Activated T-helper 1 cell treated with Interleukin-2 at 50 U/mL for 16 hours (primary cell): ENCODE results near the gene CPNE1.
"Not testable (repeated sequence)": the region's sequence is repeated elsewhere in the genome, so short reads cannot be mapped to it uniquely, and the experiment has no call there.

Experiments
- DNase-seq: peaks from one replicate; pipeline ENCODE4 v3.0.0-alpha.2; 2020; ENCODE audit warnings: low read depth

Gene CPNE1

DNA sequence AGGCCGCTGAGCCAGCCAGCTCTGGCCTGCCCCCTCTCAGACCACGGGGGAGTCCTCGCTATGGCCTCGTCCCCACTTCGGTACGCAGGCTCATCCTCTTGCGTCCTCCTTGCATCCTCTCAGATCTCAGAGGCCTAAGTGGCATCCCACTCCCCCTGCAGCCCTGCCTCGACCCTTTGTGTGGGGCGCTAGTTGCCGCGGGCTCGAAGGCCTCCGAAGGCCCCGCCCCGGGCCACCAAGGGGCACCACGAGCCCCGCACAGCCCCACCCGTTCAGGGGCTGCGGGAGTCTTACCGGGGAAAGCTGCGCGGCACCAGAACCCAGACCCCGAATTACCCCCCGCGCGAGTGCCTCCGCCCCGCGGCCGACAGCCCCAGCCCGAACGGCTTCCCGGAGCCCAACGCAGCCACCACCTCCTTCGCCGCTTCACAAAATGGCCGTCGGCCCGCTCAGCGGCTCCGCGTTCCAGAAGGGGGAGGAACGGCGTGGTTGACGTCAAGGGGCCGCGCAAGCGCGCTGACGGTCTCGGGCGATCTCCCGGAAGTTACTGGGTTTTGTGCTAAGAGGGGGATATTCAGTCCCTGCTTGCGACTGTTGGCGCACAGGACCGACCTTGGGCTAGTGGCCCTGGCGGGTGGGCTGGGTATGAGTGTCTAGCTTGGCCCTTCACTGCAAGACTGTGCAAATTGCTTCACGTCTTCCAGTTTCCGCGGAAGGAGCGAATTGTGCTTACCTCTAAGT is at the start of gene CPNE1, which contains the start of gene RBM12:
TSS of gene CPNE1 (minus strand) at position 435 of the 741 bp plus-strand sequence. CDS start 31,977 bp downstream, outside the sequence.
TSS of gene RBM12 (minus strand) at position 435 of the 741 bp plus-strand sequence. CDS start 9,578 bp downstream, outside the sequence.
- peak; percentile 90 for DNase-seq

DNA sequence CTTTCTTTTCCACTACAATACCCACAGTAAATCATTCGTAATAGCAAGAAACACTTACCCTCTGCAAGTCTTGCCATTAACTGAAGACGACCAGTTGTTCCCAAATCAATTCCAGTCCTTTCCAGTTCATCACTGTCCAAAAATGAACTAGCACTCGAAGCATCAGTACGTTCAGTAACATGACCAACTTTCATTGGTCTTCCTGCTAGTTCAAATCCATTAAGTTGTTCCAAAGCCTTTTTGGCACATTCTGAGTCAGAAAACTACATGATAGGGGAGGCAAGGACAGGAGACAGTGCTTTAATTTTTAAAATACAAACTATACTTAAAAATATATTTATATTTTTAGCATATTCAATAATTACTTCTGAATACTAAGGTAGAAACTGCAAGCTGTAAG is 49.4 kb upstream of the CPNE1 start:
- DNase-seq, result no peak

DNA sequence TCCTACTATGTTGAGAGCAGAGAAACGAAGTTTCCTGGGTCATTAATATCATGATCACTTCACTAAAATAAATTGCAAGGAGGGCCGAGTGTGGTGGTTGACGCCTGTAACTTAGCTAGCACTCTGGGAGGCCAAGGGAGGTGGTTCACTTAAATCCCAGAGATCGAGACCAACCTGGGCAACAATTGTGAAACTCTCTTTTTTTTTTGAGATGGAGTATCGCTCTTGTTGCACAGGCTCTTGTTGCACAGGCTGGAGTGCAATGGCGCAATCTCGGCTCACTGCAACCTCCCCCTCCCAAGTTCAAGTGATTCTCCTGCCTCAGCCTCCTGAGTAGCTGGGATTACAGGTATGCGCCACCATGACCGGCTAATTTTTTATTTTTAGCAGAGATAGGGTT is 48.4 kb upstream of the CPNE1 start:
- not testable (repeated sequence) for DNase-seq

DNA sequence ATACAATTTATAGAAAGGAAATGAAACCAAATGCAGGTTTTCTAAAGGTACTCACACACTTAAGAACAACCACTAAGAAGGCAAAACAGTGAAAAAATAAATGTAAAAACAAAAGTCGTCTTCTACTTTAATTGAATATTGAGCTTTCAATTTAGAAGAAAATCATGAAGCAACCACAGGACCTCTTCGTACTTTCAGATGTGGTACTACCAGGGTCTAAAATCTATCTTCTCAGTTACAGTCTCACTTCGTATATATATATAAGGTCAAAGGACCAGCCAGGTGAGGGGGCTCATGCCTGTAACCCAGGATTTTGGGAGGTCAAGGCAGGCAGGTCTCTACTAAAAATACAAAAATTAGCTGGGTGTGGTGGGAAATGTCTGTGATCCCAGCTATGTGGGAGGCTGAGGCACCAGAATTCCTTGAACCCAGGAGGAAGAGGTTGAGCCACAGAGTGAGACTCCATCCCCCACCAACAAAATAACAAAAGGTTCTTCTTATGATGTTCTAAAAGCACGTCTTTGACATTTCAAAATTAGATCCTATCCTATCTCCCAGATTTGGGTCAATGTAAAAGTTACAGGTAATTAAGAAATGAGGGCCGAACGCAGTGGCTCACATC is 47.0 kb upstream of the CPNE1 start:
- no peak for DNase-seq

DNA sequence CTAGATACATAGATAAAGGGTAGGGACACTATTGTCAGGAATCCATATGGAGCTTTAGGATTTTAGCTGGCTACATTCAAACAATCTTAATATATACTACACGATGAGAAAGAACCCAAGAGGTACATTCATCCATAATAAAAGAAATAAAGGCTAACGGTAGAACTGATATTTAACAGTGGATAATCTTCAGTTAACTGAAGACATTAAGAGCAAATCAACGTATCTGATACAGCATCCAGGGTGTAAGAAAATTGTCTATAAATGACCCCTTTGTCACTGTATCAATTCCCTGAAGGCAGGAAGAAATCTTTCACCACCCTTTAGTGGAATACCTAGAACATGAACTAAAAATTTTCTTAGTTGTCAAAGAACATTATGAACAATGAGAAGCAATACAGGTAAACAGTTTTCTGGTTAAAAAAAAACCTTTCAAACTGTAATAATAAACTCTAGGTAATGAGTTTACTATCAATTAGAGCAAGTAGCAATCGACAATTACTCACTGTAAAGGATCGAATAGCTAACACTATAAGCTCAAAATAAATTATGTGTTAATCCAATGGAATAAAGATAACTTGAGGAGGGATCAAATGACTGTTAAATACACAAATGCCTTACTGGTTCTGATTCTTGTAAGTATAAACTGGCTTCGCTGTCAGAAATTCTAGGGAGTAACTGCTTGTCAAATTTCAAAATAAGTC is 46.3 kb upstream of the CPNE1 start:
- DNase-seq, result no peak

DNA sequence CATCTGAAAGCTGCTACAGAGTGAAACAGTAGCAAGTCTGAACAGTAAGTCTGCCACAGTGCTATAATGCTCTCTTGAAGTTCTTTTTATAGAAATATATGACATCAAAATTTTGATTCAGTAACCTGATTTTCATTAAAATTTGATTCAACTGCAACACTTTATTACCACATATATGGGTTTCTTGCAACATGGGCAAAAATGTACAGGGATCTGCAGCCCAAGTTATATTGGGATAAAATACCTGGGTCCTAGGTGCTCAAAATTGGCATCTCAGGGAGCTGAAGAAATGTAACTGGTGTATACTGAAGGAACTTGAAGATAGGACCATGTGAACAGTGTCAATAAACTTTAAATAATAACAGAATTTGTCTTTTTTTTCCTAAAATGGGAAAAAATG is 45.3 kb upstream of the CPNE1 start:
- no peak for DNase-seq

DNA sequence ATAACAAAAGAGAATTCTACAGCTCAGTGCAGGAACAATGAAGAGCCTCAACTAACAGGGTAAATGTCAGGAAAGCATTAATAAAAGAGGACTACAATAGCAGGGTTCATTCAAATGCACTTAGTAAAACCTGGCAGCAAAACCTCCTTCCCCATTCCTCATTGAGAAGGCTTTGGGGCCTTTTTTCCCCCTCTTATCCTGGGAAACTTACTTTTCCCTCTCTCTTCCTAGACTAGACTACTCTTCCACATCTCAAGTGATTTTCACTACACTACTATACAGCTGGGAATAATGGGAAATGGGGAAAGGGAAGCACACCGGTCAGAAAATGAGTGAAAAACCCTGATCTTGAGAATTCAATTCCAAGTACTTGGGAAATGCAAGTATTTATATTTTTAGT is 44.6 kb upstream of the CPNE1 start:
- DNase-seq, result no peak

DNA sequence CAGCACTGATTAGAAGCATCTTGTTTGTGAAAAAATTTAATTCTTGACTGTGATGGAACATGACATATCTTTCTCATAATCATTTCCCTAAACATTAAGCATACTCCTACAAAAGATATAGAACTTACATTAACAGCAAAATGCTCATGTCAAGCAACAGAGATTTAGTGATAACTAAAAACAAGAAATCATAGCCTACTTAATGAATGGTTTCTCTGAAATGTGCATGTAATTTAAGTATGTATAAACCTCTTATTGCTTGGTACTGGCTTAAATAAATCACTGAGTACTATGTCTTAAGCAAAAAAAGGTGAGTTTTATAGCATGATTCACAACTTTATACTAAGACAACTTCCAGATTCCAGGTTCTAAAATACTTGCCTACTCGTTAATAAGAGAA is 43.8 kb upstream of the CPNE1 start:
- DNase-seq, result no peak

DNA sequence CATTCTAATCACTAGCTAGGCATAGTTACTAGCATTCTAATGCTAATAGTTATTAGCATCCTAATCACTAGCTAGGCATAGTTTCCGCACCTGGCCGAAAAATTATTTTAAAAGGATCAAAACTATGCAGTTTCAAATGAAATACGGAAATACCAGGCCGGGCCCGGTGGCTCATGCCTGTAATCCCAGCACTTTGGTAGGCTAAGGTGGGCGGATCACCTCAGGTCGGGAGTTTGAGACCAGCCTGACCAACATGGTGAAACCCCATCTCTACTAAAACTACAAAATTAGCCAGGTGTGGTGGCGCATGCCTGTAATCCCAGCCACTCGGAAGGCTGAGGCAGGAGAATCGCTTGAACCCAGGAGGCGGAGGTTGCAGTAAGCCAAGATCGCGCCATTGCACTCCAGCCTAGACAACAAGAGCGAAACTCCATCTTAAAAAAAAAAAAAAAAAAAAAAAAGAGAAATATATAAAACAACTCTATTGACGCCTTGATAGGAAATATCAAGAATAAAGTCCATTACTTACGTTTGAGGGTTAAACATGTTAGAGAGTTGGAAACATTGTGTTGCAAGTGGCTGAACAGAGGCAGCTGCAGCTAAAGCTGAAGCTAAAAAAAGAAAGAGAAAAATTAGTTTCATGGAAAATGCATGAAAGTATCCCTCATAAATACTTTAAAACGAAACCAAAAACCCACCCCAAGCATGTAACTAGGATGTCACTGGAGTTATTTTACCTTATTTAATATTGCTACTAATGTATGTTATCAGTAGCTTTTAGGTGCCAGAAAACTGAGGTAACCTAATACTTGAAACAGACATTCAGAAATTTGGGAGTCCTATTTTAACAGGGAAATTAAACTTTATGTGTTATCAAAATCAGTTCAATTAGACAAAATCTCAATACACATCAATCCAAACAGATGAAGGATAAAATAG is 42.2 kb upstream of the CPNE1 start:
- not testable (repeated sequence) for DNase-seq

DNA sequence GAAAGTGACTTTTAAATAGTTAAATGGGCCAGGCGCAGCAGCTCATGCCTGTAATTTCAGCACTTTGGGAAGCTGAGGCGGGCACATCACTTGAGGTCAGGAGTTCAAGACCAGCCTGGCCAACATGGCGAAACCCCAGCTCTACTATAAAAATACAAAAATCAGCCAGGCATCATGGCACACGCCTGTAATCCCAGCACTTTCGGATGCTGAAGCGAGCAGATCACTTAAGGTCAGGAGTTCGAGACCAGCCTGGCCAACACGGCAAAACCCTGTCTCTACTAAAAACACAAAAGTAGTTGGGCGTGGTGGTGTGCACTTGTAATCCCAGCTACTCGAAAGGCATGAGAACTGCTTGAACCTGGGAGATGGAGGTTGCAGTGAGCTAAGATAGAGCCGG is 41.2 kb upstream of the CPNE1 start:
- not testable (repeated sequence) for DNase-seq

DNA sequence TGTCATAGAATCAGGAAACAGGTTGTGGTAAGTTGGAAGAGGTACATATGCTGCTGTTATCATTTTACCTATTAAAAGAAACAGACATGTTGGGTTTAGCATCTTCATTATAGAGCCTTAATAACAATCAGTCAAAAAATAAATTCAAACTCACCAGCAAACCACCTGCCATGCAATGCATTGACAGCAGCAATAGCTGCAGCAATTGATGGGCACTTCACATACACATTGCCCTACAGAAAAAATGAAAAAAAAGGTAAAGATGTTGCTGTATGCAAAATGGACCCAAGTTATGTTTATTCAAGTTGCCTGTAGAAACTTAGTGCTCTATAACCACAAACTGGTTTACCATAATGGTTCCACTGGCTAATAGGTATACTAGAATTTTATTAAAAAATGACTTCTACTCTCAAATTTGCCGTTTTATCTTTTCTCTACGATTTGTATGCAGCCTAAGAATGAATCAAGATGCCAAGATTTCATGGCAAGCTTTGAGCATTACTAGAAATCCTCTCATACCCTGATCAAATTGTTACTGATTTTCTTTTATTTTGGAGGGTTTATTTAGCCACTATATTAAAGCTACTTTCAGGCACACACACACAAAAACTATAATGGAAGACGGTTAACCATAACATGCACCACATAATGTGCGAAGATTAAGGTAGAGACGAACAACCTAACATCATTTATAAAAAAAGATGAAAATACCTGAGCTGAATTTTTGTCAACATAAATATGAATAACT is 40.0 kb upstream of the CPNE1 start:
- DNase-seq, result no peak

DNA sequence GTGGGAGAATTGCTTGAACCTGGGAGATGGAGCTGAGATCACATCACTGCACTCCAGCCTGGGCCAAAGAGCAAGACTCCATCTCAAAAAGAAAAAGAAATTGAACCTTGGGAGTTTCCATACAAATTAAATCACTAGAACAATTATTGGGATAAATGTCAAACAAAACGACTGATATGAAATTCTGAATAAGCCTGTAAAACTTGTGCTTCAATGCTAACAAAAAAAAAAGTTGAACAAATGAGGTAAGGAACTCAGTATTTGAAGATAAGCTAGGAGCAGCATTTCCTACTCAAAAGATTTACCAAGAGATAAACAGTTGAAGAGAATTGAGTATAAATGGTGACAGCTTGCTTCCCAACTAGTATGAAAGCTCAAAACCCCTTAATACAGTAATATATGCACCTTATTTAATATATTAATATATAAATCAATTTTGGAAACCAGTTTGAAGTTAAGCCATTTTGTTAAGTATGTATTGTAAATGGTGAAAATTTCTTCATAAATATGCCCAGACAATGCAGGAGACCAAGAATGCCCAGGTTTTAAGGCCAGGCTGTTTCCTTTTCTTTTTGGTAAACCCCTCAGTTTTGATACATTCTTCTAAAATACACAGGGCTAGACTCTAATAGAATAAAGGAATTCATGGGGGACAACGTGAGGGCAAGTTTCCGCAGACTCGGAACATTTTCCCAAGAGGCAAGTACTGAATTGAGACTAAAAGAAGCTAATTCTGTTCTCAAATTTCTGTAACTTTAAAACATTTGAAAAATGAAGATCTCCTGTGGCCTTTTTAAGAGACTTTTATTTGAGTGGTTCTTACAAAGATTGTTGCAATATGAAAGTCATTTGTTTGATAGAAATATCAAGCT is 38.4 kb upstream of the CPNE1 start:
- DNase-seq, result no peak

DNA sequence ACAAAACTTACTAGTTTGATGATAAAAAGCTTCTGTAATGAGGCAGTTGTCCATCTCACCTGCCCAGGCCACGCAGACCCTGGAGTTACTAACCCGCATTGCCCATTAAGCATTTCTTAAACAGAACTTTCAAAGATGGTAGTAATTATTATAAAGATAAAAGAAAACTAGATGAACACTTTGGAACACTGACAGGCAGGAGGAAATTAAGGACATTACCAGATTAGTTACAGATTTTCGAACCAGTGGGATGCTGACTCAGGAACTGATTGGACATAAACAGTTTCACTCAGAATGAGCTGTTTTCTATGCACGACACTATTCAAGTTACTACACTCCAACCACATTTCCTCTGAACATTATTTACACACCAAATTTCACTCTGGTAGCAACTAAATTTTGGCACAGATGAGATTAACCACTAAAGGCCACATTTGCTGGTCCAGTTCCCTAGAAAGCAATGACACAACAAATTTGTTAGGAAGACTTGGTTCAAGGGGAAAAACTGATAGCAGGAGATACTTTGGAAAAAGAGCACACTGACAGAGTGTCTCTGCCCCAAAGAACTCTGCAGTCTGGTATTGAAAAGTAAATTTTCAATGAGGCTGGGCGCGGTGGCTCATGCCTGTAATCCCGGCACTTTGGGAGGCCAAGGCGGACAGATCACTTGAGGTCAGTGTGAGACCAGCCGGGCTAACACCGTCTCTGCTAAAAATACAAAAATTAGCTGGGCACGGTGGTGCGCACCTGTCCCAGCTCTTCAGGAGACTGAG is 37.5 kb upstream of the CPNE1 start:
- no peak for DNase-seq

DNA sequence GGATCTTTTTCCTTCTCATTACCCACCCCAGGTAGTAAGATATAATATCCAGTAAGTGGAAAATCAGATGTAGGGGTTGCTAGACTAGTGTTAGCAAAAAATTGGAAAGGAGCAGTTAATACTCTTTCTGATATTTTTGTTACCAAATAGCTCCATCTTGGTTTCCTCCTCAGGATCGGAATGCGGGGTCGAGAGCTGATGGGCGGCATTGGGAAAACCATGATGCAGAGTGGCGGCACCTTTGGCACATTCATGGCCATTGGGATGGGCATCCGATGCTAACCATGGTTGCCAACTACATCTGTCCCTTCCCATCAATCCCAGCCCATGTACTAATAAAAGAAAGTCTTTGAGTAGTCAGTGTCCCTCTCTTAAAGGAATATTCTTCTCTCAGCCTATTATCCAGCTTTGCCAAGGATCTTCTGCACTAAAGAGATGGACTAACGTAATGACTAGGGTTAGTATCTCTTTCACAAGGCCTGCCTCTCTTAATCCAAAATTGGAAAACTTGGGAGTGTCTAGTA is 36.0 kb upstream of the CPNE1 start:
- DNase-seq, result no peak

DNA sequence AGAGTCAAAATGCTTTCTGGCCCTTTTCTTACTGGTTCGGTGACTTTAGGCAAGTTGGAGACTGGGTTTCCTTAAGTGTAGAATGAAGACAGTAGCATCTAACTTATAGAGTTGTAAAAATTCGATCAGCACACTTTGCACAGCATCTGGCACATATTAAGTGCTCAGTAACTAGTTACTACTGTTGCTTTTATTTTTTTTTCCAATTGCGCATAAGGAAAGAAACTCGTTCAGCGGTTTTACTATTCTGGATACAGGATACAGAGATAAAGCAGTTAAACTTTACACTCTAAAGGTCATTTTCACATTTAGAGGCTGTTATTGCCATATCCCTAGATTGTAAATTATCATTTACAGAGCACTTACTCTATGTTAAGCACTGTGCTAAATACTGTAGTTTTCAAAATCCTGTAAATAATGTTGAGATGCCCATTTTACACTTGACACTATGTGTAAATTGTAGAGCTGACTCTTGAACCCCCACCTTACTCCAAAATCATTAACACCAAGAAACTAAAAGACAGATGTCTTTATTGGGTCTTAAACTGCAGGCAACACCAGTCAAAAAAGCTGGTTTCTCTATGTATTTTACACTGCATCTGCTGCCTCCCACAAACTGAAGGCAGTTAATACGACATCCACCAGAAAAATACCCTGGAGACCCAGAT is 35.4 kb upstream of the CPNE1 start:
- DNase-seq, result no peak

DNA sequence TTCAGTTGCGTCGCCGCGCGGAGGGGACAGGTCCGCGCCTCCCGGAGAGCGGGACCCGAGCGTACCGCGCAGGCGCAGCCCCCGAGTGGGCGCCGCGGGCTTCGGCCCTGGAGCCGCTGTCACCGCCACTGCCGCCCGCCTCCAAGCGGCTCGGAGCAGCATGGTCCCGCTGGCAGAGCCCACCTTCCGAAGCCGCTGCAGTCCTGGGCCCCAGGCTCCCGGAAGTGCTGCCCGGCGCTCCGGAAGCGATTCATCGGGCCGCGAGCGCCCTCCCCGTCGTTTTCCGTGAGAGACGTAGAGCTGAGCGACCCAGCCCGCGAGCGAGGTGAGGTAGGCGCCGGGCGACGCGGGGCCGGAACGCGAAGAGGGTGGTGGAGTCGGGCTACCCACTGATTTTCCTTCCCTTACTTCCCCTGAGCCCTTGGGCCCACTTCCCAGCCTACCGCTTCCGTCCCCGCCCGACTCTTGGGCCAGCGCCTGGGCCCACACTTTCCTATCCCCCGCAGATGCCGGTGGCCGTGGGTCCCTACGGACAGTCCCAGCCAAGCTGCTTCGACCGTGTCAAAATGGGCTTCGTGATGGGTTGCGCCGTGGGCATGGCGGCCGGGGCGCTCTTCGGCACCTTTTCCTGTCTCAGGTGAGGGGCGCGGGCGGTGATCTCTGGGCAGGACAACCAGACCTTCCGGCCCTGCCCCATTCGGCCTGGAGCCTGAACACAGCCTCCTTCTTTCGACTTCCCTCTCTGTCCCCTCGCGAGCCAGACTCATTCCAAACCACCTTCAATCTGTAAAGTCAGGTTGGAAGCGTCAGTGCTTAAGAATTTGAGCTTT is 34.6 kb upstream of the CPNE1 start, which contains the start of the genes NFS1 and ROMO1:
TSS of gene NFS1 (minus strand) at position 226 of the 830 bp plus-strand sequence. CDS start at position 162, 64 bp downstream.
TSS of gene ROMO1 (plus strand) at position 279 of the 830 bp plus-strand sequence. CDS start at position 507, 228 bp downstream.
- DNase-seq, result peak; percentile 78
